Activated T-helper 1 cell treated with anti-CD3 and anti-CD28 coated beads, Interleukin-2, amount 50 U/mL, for 16 hours (primary cell): ENCODE results near the gene ZNF791.
"Not testable (repeated sequence)": the region's sequence is repeated elsewhere in the genome, so short reads cannot be mapped to it uniquely, and the experiment has no call there.

Experiments
- DNase-seq, 2 donors: peaks; one replicate each; pipeline ENCODE4 v3.0.0-alpha.2; 2020; ENCODE audit warnings: low read depth in 1 of 2, low spot score in 1 of 2

Gene ZNF791

DNA sequence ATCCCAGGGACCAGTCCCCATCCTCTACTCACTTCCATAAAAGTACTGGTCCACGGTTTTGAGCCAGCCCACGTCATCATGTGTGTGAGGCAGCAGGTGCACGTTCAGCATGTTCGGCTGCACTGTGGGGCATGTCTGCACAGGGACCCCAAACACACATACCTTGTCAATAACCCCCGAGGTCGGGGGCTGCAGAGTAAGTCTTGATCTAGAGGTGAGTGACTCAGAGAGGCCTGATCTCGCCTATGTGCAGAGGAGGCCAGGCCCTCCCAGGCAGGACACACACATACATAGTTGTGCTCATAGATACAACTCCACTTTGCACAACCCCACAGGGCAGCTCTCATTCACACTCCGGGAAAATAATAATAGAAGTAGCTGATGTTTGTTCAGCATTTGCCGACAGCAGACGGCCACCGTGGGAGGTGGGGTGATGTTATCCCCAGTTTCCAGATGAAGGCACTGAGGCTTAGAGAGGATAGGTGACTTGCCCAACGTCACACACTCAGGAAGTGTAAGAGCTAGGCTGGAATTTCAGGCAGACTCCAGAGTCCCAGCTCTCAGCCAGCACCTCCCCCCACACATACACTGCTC, 55.0 kb downstream of the ZNF791 start:
- no peak for DNase-seq

DNA sequence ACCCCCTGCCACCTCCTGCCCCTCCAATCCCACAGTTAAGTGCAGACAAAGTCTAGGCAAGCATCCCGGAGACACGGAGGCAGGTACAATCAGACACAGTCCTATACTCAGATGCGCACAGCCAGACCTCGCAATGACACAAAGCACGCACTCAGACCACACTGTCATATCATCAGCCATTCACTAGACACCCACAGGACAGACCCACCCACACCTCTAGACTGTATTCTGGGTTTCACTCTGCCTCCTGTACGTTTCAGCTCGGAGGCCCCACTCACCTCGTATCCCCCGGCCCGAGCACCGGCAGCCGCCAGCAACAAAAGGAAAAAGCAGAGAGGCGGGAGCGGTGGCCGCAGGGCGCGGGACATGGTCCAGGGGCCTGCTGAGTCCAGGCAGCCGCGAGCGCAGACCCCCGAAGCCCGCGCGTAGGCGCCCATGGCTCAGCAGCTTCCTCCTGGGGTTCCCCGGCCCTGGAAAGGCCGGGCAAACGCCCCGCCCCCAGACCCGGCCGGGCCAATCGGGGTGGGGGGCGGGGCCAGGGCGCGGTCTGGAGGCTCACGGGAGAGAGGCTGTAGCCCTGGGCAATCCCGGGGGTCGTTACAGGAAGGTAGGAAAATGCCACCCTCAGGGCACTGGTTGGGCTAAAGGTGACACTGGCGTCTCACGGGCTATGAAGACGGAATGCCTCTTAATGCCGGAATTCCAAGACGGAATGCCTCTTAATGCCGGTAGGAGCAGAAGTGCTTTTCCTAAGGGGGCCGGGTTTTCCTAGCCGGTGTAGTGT, 55.7 kb downstream of the ZNF791 start, which contains the start of the genes MAN2B1 and WDR83:
MAN2B1 (minus strand) TSS at position 478 of the 784 bp plus-strand sequence; CDS start at position 437, 41 bp downstream.
WDR83 (plus strand) TSS at position 543 of the 784 bp plus-strand sequence. CDS start 2,984 bp downstream, outside the sequence.
- DNase-seq = peak; percentile 52 to 73

DNA sequence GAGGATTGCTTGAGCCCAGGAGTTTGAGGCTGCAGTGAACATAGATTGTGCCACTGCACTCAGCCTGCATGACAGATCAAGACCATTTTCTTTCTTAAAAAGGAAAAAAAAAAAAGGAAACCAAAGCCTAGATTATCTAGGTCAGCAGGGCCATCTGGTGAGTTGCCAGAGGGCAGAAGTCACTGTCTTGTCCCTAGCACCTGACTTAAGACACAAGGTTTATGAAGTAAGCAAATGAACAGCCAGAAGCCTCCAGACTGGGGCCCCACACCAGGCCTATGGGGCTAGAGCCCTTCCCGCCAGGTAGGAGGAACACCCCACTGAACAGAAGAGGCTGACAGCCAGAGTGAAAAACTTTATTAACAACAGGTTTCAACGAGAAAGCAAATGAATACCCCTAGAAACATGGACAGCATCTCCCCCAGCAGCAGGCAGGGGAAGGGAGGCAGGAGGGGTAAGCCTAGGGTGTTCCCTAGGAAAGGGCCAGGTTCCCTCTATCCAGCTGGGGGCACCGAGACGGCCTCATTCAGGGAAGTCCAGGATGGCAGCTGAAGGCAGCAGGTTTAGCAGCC, 57.1 kb downstream of the ZNF791 start:
- no peak for DNase-seq

DNA sequence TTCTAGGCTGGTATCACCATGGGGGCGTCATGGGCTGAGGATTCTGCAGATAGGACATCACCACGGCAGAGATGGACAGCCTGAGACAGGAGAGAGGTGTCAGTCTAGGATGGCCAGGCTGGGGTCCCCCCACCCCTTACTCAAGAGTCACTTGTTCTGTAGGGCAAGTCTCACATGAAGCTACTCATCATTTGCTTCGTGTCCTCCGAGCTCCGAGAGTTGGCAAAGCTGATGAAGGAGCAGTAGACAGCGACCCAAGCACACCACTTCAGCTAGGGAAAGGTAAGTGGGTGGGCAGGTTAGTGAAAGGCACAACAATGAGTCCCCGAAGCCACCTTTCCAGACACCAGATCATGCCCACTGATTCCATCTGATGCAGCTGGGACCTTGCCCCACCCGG, 57.6 kb downstream of the ZNF791 start:
- DNase-seq = no peak

DNA sequence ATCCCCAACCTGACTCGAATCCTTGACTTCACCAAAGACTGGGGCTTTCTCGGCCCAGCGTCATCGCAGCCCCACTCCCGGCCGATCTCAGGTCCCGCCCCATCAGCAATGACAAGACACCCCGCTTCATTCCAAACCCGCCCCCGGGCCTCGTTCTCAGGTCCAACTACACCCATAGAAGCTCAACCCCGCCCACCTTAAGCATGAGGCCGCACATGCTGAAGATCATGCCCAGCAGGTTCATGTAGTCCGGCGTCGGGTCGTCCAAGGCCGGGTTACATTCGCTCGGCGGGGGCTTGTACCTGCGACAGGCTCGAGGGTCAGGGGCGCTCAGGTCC, 58.2 kb downstream of the ZNF791 start:
- DNase-seq = peak; percentile 23 to 37

DNA sequence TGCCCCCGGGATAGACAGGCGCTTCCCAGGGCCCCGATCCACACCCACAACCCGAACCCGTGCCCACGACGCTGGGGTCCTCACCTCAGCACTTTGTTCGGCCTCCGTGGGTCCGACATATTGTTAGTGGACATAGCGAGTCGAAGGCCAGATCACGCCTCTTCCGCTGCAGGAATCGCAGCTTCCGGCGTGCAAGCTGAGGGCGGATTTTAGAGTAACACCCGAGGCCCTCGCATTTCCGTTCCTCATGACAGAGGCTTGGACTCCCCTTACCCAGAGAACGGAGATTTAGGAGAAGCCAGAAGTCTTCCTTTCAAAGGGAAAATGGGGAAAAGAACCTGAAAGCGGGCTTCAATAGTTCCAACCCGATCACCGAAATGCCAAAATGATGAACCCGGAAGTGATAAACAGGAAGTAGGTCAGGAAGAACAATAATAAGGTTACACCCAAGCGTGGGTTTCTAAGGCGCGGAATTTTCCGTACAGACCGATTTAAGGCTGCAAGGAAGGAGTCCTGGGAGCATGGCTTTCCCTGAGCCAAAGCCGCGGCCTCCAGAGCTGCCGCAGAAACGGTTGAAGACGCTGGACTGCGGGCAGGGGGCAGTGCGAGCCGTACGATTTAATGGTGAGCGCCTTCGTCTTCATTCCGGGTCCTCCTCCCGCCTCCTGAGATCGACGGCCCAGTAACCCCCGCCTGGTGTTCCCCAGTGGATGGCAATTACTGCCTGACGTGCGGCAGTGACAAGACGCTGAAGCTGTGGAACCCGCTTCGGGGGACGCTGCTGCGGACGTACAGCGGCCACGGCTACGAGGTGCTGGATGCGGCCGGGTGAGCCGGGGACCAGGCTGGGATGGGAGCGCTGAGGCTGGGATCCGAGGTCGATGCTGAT, 58.8 kb downstream of the ZNF791 start:
- DNase-seq = peak; percentile 56 to 63

DNA sequence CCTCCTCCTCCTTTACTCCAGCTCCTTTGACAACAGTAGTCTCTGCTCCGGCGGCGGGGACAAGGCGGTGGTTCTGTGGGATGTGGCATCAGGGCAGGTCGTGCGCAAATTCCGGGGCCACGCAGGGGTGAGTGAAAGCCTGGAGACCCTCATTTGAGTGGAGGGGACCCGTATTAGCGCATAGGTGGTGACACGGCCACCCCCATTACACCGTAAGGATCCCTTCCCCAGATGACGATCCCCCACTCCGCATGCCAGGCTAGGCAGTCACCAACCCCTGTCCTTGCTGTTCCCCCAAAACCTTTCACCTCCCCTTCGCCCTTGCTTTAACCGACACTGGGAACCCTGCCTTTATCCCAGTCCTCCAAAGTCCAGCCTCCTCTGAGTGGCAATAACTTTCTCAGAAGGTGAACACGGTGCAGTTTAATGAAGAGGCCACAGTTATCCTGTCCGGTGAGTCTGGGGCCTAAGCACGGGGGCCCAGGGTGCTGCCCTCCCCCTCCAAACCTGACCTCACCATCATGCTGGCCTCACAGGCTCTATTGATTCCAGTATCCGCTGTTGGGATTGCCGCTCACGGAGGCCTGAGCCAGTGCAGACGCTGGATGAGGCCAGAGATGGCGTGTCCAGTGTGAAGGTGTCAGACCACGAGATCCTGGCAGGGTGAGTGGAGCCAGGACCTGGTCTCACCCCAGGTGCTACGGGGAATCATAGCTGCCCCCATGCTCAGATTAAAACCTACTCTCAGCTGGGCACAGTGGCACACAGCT, 59.6 kb downstream of the ZNF791 start:
- no peak for DNase-seq

DNA sequence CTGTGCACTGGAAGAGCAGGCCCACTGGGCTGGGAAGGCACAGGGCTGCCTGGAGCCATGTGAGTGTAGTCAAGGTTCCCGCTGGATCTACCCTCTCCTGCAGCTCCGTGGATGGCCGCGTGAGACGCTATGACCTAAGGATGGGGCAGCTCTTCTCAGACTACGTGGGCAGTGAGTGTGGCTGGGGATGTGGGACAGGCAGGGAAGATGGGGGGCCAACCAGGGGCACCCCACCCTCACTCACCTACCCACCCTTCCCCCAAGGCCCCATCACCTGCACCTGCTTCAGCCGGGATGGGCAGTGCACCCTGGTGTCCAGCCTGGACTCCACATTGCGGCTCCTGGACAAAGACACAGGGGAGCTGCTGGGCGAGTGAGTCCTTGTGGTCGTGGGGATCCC, 62.0 kb downstream of the ZNF791 start:
- DNase-seq = no peak

DNA sequence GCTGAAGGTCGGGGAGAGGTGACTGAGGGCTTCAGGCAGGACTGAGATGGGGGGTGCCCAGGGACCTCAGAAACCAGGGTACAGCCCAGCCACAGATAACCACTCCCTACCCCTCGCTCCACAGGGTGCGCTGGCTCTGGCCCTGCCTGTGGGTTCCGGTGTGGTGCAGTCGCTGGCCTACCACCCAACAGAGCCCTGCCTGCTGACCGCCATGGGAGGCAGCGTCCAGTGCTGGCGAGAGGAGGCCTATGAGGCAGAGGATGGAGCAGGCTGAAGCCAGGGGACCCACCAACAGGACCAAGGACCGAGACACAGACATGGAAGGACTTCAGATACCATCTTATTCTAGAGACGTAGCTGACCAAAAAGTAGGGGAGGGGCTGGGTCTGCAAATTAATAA, 64.7 kb downstream of the ZNF791 start:
- no peak for DNase-seq

DNA sequence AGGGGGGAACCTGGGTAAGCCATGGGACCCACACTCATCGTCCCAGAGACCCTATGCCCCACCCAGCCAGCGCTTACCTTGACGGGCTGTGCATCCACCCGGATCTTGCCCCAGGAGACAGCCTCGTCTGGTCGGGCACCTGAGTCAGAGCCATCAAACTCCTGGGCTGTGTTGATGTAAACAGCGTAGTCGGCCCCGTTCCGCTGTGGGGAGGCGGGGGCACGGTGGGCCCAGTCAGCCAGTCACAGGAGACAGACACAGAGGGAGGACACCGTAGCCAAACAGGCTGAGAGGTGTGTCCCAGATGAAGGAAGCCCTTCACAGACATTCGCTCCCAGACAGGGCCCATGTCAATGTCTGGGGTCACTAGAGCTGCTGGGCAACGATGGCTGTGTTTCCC, 65.2 kb downstream of the ZNF791 start:
- DNase-seq = no peak

DNA sequence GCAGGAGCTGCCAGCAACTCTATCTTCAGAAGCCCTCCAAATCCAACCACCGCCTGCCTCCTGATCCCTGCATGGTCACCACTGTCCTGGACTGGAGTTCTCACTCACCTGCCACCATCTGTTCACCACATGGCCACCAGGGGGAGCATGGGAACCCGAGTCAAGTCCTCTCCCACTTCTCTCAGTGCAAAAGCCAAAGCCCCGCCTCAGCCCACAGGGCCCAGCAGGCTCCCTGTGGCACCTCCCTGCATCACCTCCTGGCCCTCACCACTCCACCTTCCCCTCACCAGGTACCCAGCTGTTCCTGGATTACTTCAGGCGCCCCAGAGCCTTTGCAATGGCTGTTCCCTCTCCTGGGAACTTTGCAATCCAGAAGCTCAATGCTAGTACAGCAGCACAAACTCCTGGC, 65.7 kb downstream of the ZNF791 start:
- DNase-seq = peak; percentile 73 to 75

DNA sequence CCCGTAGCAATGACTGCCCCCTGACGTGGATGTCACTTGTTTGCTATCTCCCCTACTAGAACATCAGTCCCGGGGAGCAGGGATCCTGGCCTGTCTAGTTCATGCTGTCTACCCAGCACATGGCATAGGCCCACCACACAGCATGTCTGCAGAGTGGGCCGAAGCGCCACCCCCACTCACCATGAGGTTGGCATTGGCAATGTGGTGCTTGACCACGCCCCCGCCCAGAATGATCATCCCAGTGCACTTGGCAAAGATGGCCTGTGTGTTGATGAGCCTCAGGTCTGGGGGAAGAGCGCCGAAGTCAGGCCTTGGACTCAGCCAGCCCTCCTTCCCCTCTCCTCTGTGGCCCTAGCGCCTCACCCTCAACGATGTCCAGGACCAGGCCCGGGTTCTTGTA, 66.2 kb downstream of the ZNF791 start:
- DNase-seq = no peak

DNA sequence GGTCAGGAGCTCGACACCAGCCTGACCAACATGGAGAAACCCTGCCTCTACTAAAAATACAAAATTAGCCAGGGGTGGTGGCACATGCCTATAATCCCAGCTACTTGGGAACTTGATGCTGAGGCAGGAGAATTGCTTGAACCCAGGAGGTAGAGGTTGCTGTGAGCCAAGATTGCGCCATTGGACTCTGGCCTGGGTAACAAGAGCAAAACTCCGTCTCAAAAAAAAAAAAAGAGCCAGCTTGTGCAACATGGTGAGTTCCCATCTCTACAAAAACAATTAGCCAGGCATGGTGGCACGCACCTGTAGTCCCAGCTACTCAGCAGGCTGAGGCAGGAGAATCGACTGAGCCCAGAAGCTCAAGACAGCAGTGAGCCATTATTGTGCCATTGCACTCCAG, 67.3 kb downstream of the ZNF791 start:
- DNase-seq = not testable (repeated sequence)

DNA sequence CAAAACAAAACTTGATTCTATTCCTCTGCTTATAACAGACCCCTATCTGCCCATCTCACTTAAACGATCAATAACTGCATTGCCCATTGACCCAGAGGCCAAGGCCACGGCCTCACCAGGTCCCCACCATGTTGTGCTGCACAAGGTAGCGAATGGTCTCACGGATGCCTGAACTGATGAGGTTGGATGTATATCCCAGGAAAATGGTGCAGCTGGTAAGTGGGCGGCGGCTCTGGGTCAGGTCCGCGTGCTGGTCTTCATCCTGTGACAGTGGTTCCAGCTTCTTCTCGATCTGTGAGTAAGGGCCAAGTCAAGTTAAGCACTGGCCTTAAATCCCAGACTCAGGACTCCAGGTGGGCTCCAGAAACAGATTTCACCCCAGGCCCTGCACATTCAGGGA, 69.3 kb downstream of the ZNF791 start:
- DNase-seq = no peak

DNA sequence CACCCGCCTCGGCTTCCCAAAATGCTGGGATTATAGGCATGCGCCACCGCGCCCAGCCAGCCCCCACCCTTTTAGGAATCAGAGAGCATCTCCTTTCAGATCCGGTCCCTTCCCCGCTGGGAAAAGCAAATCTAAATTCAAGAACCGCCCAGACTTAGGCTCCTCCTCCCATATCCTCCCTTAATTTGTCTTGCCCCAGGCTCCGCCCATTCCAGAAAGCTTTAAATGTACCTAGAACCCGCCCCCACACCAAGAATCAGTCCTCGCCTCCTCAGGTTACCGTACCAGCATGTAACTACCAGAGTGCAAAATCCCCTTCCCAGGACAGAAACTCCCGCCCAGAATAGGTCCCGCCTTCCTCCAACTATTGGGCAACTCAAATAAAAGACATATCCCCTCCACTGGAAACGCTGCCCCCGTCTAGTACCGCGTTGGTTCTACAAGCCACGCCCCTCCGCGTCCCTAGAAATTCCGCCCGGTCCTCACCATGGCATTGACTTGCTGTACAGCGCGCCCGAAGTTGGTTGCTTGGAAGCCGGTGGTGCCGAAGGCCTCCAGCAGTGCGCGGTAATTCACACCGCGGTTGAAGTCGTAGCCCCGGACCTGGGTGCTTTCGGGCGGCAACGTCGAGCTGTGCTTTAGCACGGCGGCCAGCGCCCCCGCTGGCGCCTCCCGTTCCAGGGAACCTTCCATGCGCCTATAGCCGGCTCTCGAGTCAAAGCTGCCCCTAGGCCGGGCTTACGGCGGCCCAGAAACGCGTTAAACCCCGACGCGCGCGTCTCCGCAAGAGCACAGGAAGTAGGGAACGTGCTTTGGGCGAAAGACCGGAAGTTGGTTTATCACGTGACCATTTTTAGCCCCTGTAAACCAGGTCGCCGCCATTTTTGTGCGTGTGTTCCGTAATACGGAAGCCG, 70.6 kb downstream of the ZNF791 start, which contains the start of gene DHPS:
DHPS (minus strand) TSS at position 807 of the 914 bp plus-strand sequence; CDS start at position 693, 114 bp downstream.
- DNase-seq = peak; percentile 77 to 80
